ENCODE data around the gene NFIA. TPM values are rescaled to one million over a fixed set of nuclear protein-coding genes. Genes with fewer than 3 reads are reported as not detected.

The NFIA gene
- total and polyA plus RNA-seq, 2 donors (not counting 1 experiment from before 2014, with no cell fraction given) = 5.4 to 11.0 TPM

GRCh38 chr1:61104220-61104671 lies 21.9 kb downstream of the NFIA start:
- Histone ChIP-seq H3K4me1 (ENCODE audit: control insufficient read depth, extremely low read depth, insufficient read depth, low read length) (no peaks in the 10 kb centered on the region), H3K36me3 (ENCODE audit: control insufficient read depth, insufficient read depth, low read length) (no peaks in the 10 kb centered on the region), H3K9me3 (ENCODE audit: control insufficient read depth, insufficient read depth, low read depth, low read length) (no peaks in the 10 kb centered on the region), H3K4me2 (ENCODE audit: extremely low read depth, insufficient read depth, low read length) (no peak overlapping the region), H3K79me2 (ENCODE audit: control insufficient read depth, insufficient read depth, low read length) (no peaks in the 10 kb centered on the region), H3K27ac (ENCODE audit: insufficient read depth, low read length) (no peak overlapping the region), H3K27me3 (ENCODE audit: control insufficient read depth, insufficient read depth, low read length) (no peaks in the 10 kb centered on the region), H4K20me1 (ENCODE audit: control insufficient read depth, extremely low read depth, insufficient read depth, low read length) (no peaks in the 10 kb centered on the region), H3K4me3 (replicated peaks in 1 of 4; ENCODE audit: control extremely low read depth in 1 of 4, insufficient read depth in 1 of 4, low read depth in 3 of 4, low read length in 4 of 4) (no peak overlapping the region), H3K9ac (ENCODE audit: insufficient read depth, low read length) (no peak overlapping the region), H2AFZ (ENCODE audit: low read length) (no peak overlapping the region)
- no peak for DNase-seq (ENCODE audit: low read depth in 2 of 2)
- TF ChIP-seq EZH2 (IDR thresholded peaks at IDR 0.05; ENCODE audit: low read length, missing control alignments) = no peak
- TF ChIP-seq, protein P1, sequence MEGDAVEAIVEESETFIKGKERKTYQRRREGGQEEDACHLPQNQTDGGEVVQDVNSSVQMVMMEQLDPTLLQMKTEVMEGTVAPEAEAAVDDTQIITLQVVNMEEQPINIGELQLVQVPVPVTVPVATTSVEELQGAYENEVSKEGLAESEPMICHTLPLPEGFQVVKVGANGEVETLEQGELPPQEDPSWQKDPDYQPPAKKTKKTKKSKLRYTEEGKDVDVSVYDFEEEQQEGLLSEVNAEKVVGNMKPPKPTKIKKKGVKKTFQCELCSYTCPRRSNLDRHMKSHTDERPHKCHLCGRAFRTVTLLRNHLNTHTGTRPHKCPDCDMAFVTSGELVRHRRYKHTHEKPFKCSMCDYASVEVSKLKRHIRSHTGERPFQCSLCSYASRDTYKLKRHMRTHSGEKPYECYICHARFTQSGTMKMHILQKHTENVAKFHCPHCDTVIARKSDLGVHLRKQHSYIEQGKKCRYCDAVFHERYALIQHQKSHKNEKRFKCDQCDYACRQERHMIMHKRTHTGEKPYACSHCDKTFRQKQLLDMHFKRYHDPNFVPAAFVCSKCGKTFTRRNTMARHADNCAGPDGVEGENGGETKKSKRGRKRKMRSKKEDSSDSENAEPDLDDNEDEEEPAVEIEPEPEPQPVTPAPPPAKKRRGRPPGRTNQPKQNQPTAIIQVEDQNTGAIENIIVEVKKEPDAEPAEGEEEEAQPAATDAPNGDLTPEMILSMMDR (conservative IDR thresholded peaks at IDR 0.05 in 1 of 2, IDR thresholded peaks at IDR 0.05 in 1 of 2; ENCODE audit: low read depth in 1 of 2, low read length in 2 of 2) = no peak

- Histone ChIP-seq H3K27me3 (ENCODE audit: control insufficient read depth, insufficient read depth, low read length) (no peaks in the 10 kb centered on the region), H3K9me3 (ENCODE audit: control insufficient read depth, insufficient read depth, low read depth, low read length) (no peaks in the 10 kb centered on the region), H3K9ac (ENCODE audit: insufficient read depth, low read length) (no peak overlapping the region), H2AFZ (ENCODE audit: low read length) (no peak overlapping the region), H3K79me2 (ENCODE audit: control insufficient read depth, insufficient read depth, low read length) (no peaks in the 10 kb centered on the region), H4K20me1 (ENCODE audit: control insufficient read depth, extremely low read depth, insufficient read depth, low read length) (no peaks in the 10 kb centered on the region), H3K4me3 (replicated peaks in 1 of 4; ENCODE audit: control extremely low read depth in 1 of 4, insufficient read depth in 1 of 4, low read depth in 3 of 4, low read length in 4 of 4) (no peak overlapping the region), H3K27ac (ENCODE audit: insufficient read depth, low read length) (no peak overlapping the region), H3K4me2 (ENCODE audit: extremely low read depth, insufficient read depth, low read length) (no peak overlapping the region), H3K4me1 (ENCODE audit: control insufficient read depth, extremely low read depth, insufficient read depth, low read length) (no peaks in the 10 kb centered on the region), H3K36me3 (ENCODE audit: control insufficient read depth, insufficient read depth, low read length) (no peaks in the 10 kb centered on the region)
- DNase-seq (ENCODE audit: low read depth in 2 of 2) = no peak
- TF ChIP-seq, protein P1 (conservative IDR thresholded peaks at IDR 0.05 in 1 of 2, IDR thresholded peaks at IDR 0.05 in 1 of 2; ENCODE audit: low read depth in 1 of 2, low read length in 2 of 2) = no peak
- TF ChIP-seq EZH2 (IDR thresholded peaks at IDR 0.05; ENCODE audit: low read length, missing control alignments) = no peak
Measured at GRCh38 chr1:61107638-61108037, 25.3 kb downstream of the NFIA start.

- Histone ChIP-seq H3K4me2 (ENCODE audit: extremely low read depth, insufficient read depth, low read length) (no peak overlapping the region), H3K4me1 (ENCODE audit: control insufficient read depth, extremely low read depth, insufficient read depth, low read length) (no peaks in the 10 kb centered on the region), H3K9me3 (ENCODE audit: control insufficient read depth, insufficient read depth, low read depth, low read length) (no peaks in the 10 kb centered on the region), H3K27ac (ENCODE audit: insufficient read depth, low read length) (no peak overlapping the region), H3K4me3 (replicated peaks in 1 of 4; ENCODE audit: control extremely low read depth in 1 of 4, insufficient read depth in 1 of 4, low read depth in 3 of 4, low read length in 4 of 4) (no peak overlapping the region), H3K79me2 (ENCODE audit: control insufficient read depth, insufficient read depth, low read length) (no peaks in the 10 kb centered on the region), H3K36me3 (ENCODE audit: control insufficient read depth, insufficient read depth, low read length) (no peaks in the 10 kb centered on the region), H3K9ac (ENCODE audit: insufficient read depth, low read length) (no peak overlapping the region), H2AFZ (ENCODE audit: low read length) (no peak overlapping the region), H3K27me3 (ENCODE audit: control insufficient read depth, insufficient read depth, low read length) (no peaks in the 10 kb centered on the region), H4K20me1 (ENCODE audit: control insufficient read depth, extremely low read depth, insufficient read depth, low read length) (no peaks in the 10 kb centered on the region)
- TF ChIP-seq, protein P1 (conservative IDR thresholded peaks at IDR 0.05 in 1 of 2, IDR thresholded peaks at IDR 0.05 in 1 of 2; ENCODE audit: low read depth in 1 of 2, low read length in 2 of 2) = no peak
- no peak for TF ChIP-seq EZH2 (IDR thresholded peaks at IDR 0.05; ENCODE audit: low read length, missing control alignments)
- no peak for DNase-seq (ENCODE audit: low read depth in 2 of 2)
Measured at GRCh38 chr1:61109158-61109557, 26.8 kb downstream of the NFIA start.

Measured in fibroblast of lung (primary cell).